Stimulated activated CD8-positive, alpha-beta memory T cell treated with anti-CD3 and anti-CD28 coated beads, Interleukin-12 subunit alpha, Interleukin-12 subunit beta, amount 100 ng/mL, for 4 hours (primary cell): ENCODE measurements around the gene PPP1R9B.

ENCODE experiments used
- DNase-seq: peaks from one replicate; pipeline ENCODE4 v3.0.0-alpha.2; 2020; ENCODE audit warnings: low read depth

PPP1R9B gene

GRCh38 chr17:50088952-50089825 is 61.3 kb downstream of the PPP1R9B start:
- no peak for DNase-seq

- no peak for DNase-seq
These were observed 62.5 kb downstream of the PPP1R9B start for GRCh38 chr17:50087912-50088405.

- peak; percentile 51 for DNase-seq
These were observed 63.1 kb downstream of the PPP1R9B start for GRCh38 chr17:50087246-50087911.
